AG09319 (cell line): ENCODE measurements around the gene MIOX.

Experiments
- DNase-seq: peaks from one replicate; pipeline ENCODE4 v3.0.0-alpha.2; 2010; ENCODE audit warnings: low read depth; ENCODE audit errors: extremely low read depth
- TF ChIP-seq, protein P1 (sequence below): IDR thresholded peaks from 2 replicates; pipeline ENCODE4 v1.5.1; 2011; ENCODE audit warnings: low read depth, mild to moderate bottlenecking, inconsistent platforms, low read length, moderate library complexity

The MIOX gene

DNA sequence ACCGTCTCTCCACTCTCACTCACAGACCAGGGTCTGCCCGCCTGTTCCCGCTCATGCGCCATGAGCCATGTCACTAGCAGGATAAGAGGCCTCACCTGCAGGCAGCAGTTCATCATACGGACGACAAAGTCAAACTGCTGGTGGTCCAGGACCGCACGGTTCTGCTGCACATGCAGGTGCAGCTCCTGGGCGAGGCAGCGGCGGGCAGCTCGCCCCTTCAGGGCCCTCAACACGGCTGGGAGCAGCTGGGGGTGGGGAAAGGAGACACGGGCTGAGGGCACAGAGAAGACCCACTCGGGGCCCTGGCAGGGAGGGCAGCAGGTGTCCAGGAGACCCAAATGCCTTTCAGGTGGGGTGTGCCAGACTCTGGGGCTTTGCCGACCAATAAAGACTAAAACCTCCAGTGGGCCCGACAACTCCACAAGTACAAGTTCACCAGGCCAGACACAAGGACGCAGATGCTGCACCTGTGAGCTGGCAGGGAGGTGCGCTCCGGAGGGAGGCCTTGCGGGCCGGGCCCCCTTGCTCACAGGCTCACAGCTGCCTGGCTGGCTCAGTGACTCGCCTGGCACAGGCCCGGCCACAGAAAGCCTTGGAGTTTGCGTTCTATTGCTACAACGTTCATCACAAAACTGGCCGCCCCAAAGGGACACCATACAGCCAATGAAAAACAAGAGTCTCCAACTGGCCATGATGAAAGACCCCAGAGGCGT, 23.3 kb upstream of the MIOX start:
- TF ChIP-seq, protein P1, sequence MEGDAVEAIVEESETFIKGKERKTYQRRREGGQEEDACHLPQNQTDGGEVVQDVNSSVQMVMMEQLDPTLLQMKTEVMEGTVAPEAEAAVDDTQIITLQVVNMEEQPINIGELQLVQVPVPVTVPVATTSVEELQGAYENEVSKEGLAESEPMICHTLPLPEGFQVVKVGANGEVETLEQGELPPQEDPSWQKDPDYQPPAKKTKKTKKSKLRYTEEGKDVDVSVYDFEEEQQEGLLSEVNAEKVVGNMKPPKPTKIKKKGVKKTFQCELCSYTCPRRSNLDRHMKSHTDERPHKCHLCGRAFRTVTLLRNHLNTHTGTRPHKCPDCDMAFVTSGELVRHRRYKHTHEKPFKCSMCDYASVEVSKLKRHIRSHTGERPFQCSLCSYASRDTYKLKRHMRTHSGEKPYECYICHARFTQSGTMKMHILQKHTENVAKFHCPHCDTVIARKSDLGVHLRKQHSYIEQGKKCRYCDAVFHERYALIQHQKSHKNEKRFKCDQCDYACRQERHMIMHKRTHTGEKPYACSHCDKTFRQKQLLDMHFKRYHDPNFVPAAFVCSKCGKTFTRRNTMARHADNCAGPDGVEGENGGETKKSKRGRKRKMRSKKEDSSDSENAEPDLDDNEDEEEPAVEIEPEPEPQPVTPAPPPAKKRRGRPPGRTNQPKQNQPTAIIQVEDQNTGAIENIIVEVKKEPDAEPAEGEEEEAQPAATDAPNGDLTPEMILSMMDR: no peak
- no peak for DNase-seq

DNA sequence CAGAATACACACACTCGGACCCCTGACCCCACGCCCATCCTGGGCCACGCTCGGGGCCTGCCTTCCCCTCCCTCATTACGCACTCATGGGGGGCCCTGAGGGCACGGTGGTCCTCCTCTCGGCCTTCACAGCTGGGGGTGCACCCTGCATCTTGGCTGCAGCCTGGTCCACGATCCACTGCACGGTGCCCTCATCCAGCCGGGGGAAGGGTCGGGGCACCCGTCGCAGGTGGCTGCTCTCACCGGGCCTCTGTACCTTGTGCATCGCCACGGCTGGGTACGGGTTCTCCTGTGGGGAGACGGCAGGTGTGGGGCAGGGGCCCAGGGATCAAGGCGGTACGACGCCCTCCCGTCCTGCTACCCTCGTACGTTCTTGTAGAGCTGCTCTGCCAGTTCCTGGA, 22.2 kb upstream of the MIOX start:
- DNase-seq: no peak

DNA sequence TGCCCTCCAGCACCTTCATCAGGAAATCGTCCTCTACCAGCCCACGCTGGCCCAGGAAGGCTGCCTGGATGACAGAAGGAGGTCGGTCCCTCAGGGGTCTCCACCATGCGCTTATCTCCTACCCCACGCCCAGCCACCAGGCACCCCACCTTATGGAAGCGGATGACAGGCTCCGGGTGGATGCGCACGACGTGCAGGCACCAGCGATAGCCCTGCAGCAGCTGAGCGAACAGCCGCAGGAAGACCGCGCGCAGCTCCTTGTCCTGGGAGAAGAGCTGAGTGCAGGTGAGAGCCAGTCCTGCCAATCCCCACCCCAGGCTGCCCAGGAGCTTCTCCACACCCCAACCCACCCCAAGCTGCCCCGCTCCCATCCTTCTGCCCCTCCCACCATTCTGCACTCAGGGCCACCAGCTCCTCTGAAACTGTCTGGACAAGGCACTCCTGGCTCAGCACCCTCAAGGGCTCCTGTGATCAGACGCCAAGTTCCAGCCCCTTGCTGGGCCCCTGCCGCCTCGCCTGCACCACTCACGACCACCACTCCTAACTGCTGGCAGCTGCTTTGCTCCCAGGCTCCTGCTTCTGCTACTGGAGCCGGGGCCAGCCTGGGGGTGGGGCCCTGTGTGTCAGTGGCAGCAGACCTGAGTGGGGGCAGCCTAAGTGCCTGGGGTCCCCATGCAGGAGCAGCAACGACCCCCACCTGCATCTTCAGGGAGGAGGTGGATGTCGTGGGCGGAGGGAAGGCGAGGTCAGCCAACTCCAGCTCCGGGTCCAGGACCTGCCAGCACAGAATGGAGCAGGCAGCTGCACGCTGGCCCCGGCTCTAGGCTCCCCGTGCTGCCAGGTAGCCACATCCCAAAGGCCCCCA, 21.4 kb upstream of the MIOX start:
- TF ChIP-seq, protein P1: no peak
- DNase-seq: no peak

More for the DNA sequence above, 22.2 kb upstream of the MIOX start:
- TF ChIP-seq, protein P1: no peak

DNA sequence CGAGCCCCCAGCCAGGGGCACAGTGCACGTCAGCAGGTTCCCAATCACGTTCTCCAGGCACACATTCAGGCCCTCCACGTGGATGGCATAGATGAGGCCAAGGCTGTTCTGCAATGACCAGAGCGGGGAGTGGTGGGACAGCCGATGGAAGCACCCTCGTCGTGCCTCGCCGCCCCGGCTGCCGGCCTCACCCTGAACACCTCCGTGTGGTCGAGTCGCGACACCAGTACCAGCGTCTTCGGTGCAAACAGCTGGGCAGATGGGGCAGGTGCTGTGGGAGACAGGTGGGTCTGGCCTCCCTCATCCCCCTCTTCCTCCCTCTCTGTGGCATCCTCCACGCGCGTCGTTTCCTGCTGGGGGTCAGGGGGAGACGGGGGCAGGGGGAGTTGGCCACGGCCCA, 19.3 kb upstream of the MIOX start:
- no peak for DNase-seq
- TF ChIP-seq, protein P1: no peak

DNA sequence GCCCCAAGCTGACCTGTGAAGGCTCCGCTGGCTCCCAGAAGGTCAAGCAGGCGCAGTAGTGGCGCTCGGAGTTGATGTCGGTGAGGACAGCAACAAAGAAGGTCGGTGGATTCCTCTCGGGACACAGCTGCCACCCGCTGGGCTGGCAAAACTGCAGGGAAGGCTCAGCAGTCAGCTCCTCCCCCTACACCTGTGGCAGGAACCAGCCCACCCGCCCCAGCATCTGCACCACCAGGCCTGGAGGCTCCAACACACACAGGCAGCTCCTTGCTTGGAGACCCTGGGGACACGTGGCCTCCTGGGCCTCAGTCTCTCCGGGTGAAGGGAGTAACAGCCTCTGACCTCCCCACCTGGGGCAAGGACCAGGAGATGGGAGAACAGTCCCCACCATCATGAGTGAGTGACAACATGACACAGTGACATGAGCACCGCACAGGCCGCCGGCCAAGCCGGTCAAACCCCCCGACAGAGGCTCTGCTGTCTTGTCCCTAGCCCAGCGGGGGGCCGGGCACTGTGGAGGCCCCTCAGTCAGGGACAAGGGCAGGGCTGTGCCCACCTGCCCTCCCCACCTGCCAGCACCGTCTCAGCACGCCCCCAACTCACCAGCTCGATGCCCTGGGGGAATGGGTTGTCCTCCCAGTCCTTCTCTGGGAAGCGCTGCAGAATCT, 18.8 kb upstream of the MIOX start:
- DNase-seq: no peak
- TF ChIP-seq, protein P1: no peak

DNA sequence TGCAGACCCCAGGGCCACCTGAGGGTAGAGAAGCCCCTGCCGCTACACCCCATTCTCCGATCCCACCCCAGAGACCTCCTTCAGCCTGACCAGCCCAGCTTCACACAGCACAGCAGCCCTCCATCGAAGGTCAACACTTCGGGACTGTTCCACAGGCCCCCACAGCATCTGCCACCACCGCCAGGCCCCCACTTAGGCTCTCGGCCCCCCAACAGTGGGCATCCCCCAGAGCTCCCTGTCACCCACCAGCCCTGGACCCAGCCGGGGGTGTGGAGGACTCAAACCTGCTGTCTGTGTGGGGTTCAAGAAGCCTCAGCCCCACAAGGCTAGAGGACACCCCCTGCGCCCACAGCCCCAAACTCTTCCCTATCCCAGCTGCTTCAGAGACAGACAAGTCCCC, 18.0 kb upstream of the MIOX start:
- DNase-seq: no peak
- TF ChIP-seq, protein P1: no peak
